HG02610 (cell line): ENCODE measurements around the gene CMTR1.

ENCODE experiments used
- ATAC-seq: cut with Tn5 transposase; IDR thresholded peaks from one replicate; pipeline ENCODE4 v1.9.1; 2021; ENCODE audit warnings: mild to moderate bottlenecking, moderate library complexity; ENCODE audit not compliant: unreplicated experiment

Gene CMTR1

DNA sequence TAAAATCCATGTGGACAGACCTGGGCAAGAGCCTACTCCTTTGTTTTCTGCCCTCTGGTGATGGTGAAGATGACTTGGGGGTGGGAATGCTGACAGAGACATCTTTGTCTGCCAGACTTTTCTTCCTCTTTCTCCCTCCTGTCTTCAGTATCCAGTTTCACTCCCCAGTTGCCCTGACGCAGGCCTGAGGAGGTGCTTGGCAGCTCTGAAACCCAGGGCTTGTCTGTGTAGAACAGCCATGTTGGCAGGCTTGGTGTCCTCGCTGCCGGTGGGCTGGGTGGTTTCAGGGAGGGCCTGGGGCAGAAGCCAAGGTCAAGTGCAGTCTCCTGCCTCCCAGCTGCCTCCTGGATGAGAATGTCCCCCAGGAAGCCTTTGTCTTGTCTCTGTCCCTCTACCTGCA lies 44.2 kb downstream of the CMTR1 start:
- no peak for ATAC-seq

DNA sequence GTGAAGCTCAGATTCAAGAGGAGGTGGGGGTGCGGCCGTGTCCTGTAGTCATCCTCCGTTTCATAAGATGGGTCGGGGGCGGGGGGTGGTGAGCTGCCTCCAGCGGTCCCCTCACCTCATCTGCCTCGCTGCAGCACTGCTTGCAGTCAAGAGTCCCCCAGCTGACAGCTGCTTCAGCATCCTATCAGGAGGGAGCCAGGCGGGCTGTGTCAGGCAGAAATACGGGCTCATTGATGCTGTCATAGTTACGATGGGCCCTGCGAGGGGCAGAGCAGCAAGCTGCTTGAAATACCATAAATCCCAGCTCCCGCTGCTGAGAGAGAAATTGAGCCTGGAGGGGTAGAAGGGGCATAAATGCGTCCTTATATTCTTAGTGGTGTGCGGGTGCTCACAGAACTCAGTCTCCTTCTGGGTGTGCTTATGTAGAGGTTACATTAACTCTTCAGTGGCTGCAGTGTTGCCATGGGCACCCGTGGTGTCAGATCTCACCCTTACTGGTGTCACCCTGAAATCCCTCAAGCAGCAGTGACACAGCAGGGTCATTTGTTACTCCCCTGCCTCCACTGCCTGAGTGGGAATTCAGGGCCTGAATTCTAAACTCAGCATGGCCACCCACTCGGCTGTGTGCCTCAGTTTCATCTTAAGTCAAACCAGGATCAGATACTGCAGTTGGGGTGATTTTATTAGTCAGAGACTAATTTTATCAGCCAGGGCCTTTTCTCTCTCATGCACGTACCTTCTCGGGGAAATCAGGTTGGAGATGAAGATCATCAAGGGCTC lies 44.8 kb downstream of the CMTR1 start:
- ATAC-seq = no peak

DNA sequence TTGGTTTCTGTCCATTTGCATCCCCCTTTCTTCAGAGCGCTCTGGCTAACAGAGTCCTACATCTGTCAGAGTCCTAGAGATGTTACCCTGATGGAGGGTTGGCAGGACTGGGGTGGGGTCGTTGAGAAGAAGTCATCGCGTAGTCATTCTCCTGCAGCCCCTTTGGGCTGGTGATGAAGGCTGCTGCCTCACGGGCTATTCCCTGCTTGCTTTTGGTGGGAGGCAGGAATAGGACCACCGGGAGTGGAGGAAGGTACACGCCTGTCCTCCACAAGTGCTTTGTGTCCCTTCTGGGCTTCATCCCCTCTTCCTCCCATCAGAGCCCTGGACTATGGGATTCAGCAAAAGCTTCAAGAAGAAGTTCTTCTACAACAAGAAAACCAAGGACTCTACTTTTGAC lies 45.8 kb downstream of the CMTR1 start:
- no peak for ATAC-seq

DNA sequence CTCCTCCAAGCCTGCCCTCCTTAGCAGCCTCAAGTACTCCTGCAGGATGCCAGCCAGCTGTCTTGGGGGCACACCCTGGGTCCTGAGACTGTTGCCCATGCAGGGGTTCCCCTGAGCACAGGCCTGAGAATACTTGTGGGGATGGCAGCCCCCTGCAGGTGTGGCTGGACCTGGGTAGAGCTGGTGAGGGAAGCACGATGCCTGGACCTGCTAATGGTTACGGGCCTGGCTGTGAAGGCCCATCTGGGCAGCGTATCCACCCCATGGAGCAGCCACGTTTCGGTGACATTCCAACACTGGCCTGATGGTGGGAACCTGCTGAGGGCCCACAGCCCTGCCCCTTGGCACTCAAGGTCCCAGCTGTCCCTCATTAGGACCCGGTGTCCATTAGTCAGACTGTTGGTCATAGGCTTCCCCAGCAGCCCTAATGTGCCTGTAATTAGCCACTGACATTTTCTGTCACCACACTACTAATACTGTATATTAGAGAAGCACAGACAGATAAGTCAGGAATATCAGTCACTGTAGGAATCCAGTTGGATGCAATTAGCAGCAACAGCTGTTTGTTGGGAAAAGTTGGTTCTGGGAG lies 46.3 kb downstream of the CMTR1 start:
- ATAC-seq = no peak

DNA sequence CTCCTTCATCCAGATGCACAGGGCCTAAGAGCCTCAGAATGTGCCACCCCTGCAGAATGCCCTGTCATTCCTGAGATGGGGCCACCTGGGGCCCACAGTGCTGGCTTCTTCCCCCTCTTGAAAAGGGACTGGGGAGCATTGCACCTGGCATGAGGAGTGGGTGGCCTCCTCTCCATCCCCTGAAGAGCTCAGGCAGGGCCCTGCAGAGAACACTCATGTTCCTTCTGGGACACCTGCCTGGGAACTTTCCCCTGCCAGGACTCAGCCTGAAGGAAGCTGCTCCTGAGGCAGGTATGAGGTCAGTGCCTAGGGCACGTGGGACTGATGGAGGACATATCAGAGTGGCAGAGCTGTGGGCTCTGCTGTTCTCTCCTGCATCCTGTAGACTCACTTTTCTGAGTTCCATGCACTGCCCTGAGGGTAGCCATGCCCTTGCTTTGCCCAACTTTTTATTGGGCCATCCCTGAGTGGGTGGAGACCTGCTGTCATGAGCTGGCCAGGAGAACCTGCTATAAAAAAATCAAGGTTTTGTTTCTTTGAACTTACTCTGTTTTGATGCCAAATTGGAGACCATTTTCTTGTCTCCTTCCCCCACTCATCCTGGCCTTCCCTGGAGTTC lies 47.2 kb downstream of the CMTR1 start:
- no peak for ATAC-seq

DNA sequence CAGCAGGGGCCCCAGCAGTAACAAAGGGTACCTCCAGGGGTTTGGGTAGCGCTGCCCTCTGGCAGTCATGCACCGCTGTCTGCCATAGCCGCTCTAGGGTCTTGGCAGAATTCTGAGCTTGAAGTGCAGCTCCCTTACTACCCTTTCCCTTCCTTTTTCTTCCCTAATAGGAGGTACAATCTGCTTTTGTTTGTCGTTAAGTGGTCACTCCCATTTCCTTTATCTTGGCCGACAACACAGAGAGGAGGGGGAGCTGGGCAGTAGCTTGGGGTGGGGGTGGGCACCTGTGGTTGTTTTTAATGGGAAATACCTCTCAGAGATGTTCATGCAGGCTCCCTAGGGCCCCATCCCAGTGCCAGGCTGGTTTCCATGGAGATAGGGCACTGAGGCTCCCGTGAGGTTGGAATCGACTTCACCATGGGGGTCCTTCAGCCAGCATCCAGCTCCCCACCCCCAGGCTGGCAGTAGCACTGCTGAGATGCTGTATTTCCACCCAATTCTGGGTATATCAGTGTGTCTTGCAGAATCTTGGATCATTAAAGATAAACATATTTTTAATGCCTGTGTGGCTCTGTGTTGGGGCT lies 48.0 kb downstream of the CMTR1 start:
- no peak for ATAC-seq

DNA sequence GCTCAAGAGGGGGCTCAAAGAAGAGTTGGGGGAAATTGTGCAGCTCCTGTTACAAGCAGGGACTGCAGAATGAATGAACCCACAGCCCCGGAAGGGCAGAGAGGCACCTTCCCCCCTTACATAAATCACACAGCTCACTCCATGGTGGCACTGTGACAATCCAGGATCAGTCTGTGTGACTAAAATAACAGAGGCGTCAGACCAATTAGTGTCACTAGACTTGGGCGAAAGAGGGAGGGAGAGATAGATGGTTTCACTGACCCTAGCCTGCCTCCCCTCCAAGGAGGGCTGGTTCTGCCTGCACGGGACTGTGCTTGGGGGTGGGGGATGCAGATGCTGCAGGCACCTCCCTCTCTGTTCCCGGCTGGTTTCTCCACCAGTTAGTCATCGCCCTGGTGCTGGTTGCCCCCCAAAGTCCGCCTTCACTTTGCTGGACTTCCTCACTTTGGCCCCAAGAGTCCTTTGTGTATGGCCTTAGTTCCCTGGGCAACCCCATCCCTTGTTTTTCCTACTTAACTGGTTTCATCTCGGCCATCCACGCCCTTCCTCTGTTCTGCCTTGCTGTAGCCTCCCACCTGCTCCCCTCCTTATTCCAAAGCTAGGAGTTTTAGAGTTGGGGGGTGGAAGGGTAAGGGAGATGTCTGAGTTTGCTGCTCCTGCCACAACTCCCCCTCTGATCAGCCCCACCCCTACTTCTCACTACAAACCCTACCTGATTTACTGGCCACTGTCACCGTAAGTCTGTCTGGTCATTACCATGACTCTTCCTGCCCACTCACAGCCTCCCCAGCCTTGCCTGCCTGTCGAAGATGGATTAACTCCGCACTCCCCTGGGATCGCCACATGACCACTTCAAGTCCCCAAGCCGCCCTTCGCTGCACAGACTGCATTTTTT lies 48.9 kb downstream of the CMTR1 start:
- no peak for ATAC-seq

DNA sequence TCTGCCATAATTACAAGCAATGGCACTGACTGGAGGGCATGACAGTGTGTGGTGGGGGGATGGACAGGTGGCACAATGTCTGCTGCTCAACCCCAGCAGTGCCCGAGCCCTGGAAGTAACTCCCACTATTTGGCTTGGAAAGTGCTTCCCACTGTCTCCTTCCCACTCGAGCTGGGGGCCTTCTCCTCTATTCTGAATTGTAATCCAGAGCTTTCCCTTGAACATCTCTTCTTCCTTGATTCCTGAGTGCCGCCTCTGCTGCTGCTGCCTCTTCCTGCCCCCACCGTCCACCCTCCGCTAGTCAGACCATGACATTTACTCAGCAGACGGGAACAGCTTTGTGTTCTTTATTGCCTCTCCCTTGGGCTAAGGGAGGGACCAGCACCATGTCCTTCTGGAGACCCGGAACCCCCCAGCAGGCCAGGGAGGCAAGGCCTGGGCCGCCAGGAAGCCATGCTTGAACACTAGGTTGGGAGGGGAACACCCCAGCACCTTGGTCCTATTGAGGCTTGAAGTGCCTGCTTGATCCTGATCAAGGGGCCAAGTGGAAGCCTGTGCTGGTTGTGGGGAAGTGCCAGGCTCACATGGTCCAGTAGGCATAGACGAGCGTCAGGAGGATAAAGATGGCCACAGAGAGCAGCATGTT lies 49.7 kb downstream of the CMTR1 start:
- ATAC-seq = no peak

DNA sequence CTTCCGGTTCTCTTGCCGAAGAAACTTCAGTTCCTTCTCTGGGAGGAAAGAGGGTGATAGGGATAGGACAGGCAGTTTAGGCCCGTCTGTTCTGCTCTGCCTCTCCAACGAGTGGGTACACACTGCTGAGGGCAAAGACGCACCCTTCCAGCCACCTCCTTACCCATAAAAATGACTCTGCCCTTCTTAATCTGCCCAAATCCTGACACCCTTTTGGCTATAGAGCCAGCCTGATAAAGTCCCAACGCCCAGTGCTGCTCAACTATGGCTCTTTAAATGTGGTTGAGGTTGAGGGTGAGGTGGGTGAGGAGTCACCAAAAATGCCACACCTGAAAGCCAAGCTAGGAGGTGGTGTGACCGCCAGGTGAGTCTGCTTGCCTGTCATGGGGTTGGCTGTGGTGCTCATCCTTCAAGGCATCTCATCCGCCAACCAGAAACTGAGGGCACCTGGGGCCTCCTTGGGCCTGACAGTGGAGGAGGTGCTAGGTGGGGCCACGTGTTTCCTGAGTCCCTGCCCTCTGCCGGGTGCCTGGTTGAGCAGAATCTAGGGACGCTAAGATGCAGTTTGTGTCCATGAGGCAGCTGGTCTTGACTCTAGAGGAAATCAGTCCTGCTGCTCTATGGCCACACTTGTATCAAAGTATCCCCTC lies 50.4 kb downstream of the CMTR1 start:
- no peak for ATAC-seq

DNA sequence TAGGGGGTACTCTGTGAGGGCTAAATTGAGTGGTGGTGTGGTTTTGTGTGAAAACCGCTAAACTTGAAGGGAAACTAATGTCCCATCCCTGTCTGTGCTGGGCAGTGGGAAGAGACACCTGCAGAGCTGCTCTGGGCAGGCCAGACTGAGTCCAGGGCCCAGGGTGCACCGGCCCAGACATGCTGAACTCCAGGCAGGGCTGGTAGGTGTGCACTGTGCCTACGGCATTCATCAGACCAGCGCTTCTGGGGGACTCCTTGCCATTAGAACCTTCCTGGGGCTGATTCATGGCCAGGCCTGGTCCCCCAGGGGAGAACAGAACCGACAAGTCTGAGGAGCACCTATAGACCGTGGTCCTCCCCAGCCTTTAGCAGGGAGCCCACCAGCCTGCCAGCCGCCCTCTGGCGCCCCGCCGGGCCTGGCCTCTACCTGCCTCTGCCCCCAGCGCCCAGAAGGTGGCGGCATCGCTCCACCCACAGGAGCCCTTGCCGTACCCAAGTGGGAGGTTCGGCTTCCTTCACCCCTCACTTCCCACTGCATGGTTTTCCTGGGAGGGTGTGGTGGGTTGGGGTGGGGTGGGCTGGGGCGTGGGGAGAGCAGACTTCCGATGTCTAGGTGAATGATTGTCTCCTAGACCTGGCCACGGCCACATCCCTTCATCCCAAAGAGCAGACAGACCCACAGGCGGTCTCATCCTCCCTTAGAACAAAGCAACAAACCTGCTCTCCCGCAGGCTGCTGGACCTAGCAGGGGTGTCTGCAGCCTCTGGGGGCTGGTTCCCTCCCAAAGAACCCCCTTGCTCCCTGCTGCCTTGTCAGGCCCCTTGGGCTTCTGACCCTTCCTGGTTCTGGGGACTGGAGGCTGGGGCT lies 51.1 kb downstream of the CMTR1 start:
- ATAC-seq = no peak

DNA sequence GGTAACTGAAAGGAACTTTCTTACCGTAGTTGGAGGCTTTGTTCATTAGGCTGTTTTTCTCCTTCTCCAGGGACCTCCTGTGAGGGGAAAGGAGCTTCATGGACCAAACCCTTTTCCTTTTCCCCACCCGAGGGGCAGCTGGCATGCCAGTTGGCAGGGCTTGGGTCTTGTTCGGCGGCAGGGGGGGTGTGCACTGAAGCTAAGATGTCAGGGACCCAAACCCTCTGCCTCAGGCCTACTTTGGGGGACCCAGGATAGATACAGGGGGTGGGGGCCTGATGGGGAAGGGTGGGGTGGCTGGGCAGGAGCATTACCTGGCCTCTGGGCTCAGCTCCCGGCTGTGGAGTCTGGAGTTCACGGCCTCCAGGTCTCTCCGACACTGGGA lies 51.8 kb downstream of the CMTR1 start:
- ATAC-seq = no peak

DNA sequence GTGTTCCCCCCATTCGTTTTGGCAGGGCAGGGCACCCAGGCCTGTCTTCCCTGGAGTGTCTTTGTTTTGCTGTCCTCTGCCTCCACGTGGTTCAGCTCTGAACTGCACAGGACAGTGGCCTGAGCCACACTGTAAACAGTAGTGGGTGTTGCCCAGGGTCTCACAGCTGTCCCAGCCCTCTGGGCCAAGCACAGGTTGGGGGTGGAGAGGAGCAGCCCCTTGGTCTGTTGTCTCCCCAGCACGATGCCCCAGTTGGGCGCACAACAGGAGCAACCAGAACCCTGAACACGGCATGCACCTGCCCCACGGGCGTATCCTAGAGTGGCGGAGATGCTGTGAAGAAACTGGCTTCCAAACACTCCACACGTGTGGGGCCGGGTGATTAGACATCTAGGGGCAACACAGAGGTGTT lies 52.3 kb downstream of the CMTR1 start:
- ATAC-seq = no peak

DNA sequence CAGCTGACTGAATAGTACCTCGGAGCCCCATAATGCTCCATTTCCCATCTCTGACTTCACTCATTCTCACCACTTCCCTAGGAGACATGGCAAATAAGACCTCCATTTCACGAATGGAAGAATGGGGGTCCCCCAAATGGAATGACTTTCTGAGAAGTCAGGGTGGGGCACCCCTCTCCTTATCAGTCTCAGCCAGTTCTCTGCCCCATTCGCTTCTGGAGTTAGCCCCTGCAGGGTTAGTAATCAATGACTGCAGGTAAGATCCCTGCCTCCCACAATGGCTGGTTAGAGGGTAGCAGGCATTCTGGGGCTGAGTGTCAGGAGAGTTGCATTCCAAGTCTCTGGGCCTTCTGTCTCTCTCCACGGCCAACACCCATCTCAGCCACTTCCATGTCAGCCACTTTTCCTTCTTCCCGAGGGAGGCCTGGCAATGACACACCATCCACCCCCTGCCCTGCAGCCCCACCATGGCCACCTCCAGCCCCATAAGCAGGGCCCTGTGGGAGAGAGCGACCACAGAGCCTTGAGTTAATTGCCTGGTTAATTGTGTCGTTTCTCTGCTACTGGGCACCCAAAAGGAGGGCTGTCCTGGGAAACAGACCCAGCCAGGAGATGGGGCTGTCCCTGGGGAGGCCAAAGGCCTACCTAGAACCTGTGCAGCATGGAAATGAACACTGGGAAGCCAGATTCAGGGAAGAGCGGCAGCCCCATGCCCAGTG lies 53.3 kb downstream of the CMTR1 start:
- no peak for ATAC-seq

DNA sequence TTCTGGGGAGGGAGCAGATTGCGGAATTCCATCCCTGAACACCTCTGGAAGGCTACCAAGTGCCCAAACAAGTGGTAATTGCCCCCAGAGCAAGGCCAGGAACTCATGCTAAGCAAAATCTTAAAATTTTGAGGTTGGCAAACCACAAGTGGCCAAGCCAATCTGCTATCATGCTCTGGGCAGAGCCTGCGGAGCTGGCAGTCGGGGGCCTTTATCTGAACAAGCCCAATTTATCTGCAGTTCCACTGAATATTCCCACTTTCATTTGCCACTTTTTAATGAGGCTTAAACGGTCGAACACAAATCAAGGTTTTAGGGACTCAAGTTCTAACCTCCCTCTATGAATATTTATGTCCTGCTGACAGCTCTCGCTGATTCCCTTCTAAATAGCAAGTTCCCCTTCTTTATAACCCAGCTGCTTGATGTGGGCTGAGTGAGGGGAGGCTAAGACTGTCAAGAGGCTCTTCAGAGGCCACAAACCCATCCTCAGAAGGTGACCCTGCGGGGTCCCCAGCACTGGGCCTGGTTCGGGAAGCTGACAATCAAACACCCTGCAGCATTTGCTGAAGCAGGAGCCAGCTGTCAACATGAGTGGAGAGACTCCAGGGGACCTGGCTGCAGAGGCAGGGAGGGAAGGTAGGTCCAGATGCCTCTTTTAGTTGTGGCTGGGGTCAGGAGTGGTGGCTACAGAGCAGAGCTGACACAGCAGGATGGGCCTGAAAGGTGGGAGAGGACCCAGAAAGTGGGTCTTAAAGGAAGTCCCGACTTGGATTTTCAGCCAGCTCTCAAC lies 54.8 kb downstream of the CMTR1 start:
- ATAC-seq = no peak

DNA sequence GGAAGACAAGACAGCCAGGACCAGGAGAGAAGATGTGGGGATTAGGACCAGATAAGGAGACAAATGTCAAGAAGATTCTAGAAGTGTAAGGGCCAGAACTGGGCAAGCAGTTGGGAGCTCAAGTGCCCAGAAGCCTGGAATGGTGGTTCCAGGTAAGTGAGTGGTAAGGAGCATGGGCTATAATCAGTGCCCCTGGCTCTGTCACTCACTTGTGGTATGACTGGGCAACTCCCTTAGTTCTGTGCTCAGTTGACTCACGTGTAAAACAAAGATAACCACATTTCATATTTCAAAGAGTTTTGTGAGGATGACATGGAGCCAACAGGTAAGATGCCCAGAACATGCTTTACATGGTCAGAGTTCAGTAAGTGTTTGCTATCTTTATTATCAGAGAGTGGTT lies 55.5 kb downstream of the CMTR1 start:
- ATAC-seq = no peak

DNA sequence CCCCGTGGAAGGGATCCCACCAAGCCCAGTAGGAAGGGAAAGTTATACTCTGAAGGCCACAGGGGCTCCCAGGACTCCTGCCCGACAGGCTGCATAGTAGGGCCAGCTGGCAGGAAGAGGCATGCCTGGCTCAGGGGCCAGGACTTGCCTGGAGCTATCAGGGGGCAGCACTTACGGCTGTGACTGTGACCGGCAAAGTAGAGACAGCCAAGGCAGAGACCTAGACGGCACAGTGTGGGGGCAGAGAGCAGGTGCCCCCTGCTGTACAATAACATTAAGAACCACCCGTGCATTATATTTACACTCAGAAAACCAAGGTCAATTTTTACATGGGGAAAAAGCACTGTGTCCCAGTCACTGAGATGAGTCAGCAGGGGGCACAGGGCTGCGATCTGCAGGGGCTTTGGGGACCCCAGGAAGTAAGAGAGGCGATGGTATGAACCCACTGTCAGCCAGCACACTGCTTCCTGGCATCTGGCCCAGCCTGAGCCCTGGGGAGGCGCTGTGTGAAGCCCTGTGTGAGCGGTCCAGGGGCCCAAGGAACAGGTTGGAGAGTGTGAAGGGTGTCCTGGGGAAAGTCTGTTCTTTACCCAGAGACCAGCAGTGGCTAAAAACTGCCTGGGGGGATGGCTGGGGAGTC lies 56.8 kb downstream of the CMTR1 start:
- ATAC-seq = no peak

DNA sequence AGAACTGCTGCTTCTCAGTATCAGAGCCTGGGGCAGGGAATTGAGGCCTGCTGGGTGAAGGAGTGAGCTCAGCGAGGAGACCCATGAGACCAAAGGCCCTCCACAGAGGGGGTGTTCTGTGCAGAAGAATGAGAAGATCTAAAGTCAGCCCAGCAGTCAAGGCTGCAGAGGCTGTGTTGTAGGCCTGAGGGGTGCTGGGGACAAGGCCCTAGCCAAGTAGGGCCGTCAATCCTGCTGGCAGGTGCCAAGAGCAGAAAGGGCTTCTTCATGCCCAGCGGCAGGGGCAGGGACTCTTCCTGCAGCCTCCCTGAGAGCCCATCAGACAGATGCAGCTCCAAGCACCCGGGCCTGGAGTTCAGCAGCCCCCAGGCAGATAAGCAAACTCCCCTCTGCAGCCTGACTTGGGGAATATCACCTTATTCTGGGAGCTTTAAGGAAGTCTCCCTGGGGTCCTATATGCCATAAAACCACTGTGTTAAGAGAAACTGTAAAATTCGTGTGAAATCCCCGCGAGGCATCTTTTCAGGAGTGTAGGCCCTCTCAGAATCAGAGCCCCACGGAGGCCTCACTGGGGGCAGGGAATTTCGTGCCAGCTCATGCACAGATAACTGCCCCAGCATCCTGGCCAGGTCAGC lies 57.6 kb downstream of the CMTR1 start:
- ATAC-seq = no peak
